ENCODE results near the gene LSAMP.
"Not testable (repeated sequence)": the region's sequence is repeated elsewhere in the genome, so short reads cannot be mapped to it uniquely, and the experiment has no call there.

LSAMP gene

GRCh38 chr3:116111765-116112164, 333.5 kb downstream of the LSAMP start:
- DNase-seq (ENCODE audit: low read depth in 3 of 3): no peak

- no peak for DNase-seq (ENCODE audit: low read depth in 3 of 3)
Observed at GRCh38 chr3:116103868-116104530, 341.3 kb downstream of the LSAMP start.

GRCh38 chr3:116102037-116102436, 343.2 kb downstream of the LSAMP start:
- DNase-seq (ENCODE audit: low read depth in 3 of 3): no peak

- no peak for DNase-seq (ENCODE audit: low read depth in 3 of 3)
Observed at GRCh38 chr3:116097226-116097625, 348.1 kb downstream of the LSAMP start.

- no peak for DNase-seq (ENCODE audit: low read depth in 3 of 3)
Observed at GRCh38 chr3:116096631-116097030, 348.7 kb downstream of the LSAMP start.

GRCh38 chr3:116093374-116093773, 351.9 kb downstream of the LSAMP start:
- DNase-seq (ENCODE audit: low read depth in 3 of 3): no peak

GRCh38 chr3:116087426-116087825, 357.9 kb downstream of the LSAMP start:
- no peak for DNase-seq (ENCODE audit: low read depth in 3 of 3)

- no peak for DNase-seq (ENCODE audit: low read depth in 3 of 3)
Observed at GRCh38 chr3:116084999-116085791, 360.1 kb downstream of the LSAMP start.

- no peak for DNase-seq (ENCODE audit: low read depth in 3 of 3)
Observed at GRCh38 chr3:116083683-116084082, 361.6 kb downstream of the LSAMP start.

- DNase-seq (ENCODE audit: low read depth in 3 of 3): no peak
Observed at GRCh38 chr3:116078561-116078960, 366.7 kb downstream of the LSAMP start.

GRCh38 chr3:116077557-116077956, 367.7 kb downstream of the LSAMP start:
- DNase-seq (ENCODE audit: low read depth in 3 of 3): no peak

GRCh38 chr3:116077059-116077458, 368.2 kb downstream of the LSAMP start:
- DNase-seq (ENCODE audit: low read depth in 3 of 3): no peak

- DNase-seq (ENCODE audit: low read depth in 3 of 3): not testable (repeated sequence)
Observed at GRCh38 chr3:116070516-116071278, 374.6 kb downstream of the LSAMP start.

GRCh38 chr3:116070061-116070460, 375.2 kb downstream of the LSAMP start:
- DNase-seq (ENCODE audit: low read depth in 3 of 3): no peak

- DNase-seq (ENCODE audit: low read depth in 3 of 3): no peak
Observed at GRCh38 chr3:116069024-116069423, 376.3 kb downstream of the LSAMP start.

- DNase-seq (ENCODE audit: low read depth in 3 of 3): no peak
Observed at GRCh38 chr3:116067326-116067725, 378.0 kb downstream of the LSAMP start.

GRCh38 chr3:116065501-116065900, 379.8 kb downstream of the LSAMP start:
- no peak for DNase-seq (ENCODE audit: low read depth in 3 of 3)

GRCh38 chr3:116064646-116065045, 380.6 kb downstream of the LSAMP start:
- DNase-seq (ENCODE audit: low read depth in 3 of 3): no peak

GRCh38 chr3:116059421-116060096, 385.7 kb downstream of the LSAMP start:
- DNase-seq (ENCODE audit: low read depth in 3 of 3): no peak

GRCh38 chr3:116058844-116059243, 386.4 kb downstream of the LSAMP start:
- no peak for DNase-seq (ENCODE audit: low read depth in 3 of 3)

- DNase-seq (ENCODE audit: low read depth in 3 of 3): no peak
Observed at GRCh38 chr3:116057400-116058006, 387.8 kb downstream of the LSAMP start.

- DNase-seq (ENCODE audit: low read depth in 3 of 3): no peak
Observed at GRCh38 chr3:116056280-116056679, 389.0 kb downstream of the LSAMP start.

All from stimulated activated CD4-positive, alpha-beta T cell treated with anti-CD3 and anti-CD28 coated beads, TNF-alpha, amount 100 ng/mL, for 24 hours (primary cell).